Endothelial cell of umbilical vein (primary cell): ENCODE data around the gene CYFIP2. TPM values are rescaled to one million over a fixed set of nuclear protein-coding genes. Genes with fewer than 3 reads are reported as not detected.

Source experiments
- BruUV-seq: library from RNA; stranded (reverse); fragments of 400-500 nt; replicated peaks from 2 replicates; lab custom pipeline; 2021; lab: Mats Ljungman, UMichigan
- CTCF ChIA-PET: fragments of 300-600, 350-600 bp; sonication (Branson Sonifier 250); formaldehyde crosslinking; loops from one replicate; lab custom pipeline; 2021; ENCODE audit warnings: antibody characterized with exemption, inconsistent platforms; lab: Charles Lee
- POLR2A ChIA-PET: fragments of 300-600, 350-600 bp; sonication (Branson Sonifier 250); formaldehyde crosslinking; loops from one replicate; lab custom pipeline; 2021; ENCODE audit warnings: antibody characterized with exemption, inconsistent platforms; lab: Charles Lee
- DNase-seq: peaks from one replicate; pipeline ENCODE4 v3.0.0-alpha.2; 2011; ENCODE audit warnings: low read depth, low spot score
- FAIRE-seq: peaks from 2 replicates; lab custom pipeline; 2011; peaks lifted over from hg19 to GRCh38; lab: Jason Lieb, UNC
- H2AFZ ChIP-seq: 2 replicates; pipeline ENCODE4 v1.6.0; 2012; ENCODE audit warnings: low read depth, low read length, control low read depth, inconsistent platforms
- H3K27ac ChIP-seq: 2 replicates; pipeline ENCODE4 v1.5.1; 2011; ENCODE audit warnings: low read depth, mild to moderate bottlenecking, control low read depth, low read length, moderate library complexity; ENCODE audit not compliant: insufficient read depth
- H3K27me3 ChIP-seq, 2 experiments: 2 replicates each; pipeline versions ENCODE4 v1.6.0 to v1.6.1; 2011; ENCODE audit warnings: low read length in 2 of 2, mixed read lengths in 1 of 2; ENCODE audit not compliant: control insufficient read depth in 2 of 2, insufficient read depth in 2 of 2
- H3K36me3 ChIP-seq, 2 experiments: 2 replicates in 1 of 2; 3 replicates in 1 of 2; pipeline ENCODE4 v1.5.1; 2011; ENCODE audit warnings: low read length in 2 of 2, mild to moderate bottlenecking in 1 of 2, moderate library complexity in 1 of 2; ENCODE audit not compliant: control insufficient read depth in 2 of 2, insufficient read depth in 2 of 2; ENCODE audit errors: extremely low read depth in 1 of 2
- H3K4me1 ChIP-seq: 3 replicates; pipeline ENCODE4 v1.5.1; 2011; ENCODE audit warnings: mild to moderate bottlenecking, low read length; ENCODE audit not compliant: control insufficient read depth, insufficient read depth; ENCODE audit errors: extremely low read depth
- H3K4me2 ChIP-seq: 2 replicates; pipeline ENCODE4 v1.6.1; 2011; ENCODE audit warnings: low read length, control low read depth, mixed read lengths; ENCODE audit not compliant: insufficient read depth
- H3K4me3 ChIP-seq, 3 experiments: fragments of 200-600 bp in 1 of 3; sonication (generic), shearing (Covaris generic) in 1 of 3; replicated peaks in 1 of 3; 2 replicates each; pipeline ENCODE4 v1.5.1; 2011 to 2016; ENCODE audit warnings: control low read depth in 3 of 3, low read length in 3 of 3, mild to moderate bottlenecking in 2 of 3, inconsistent platforms in 1 of 3, low read depth in 1 of 3, moderate library complexity in 1 of 3; ENCODE audit not compliant: insufficient read depth in 1 of 3
- H3K79me2 ChIP-seq: 2 replicates; pipeline ENCODE4 v1.6.0; 2012; ENCODE audit warnings: low read length, inconsistent platforms; ENCODE audit not compliant: control insufficient read depth, insufficient read depth
- H3K9ac ChIP-seq: replicated peaks from 2 replicates; pipeline ENCODE3; 2011; ENCODE audit warnings: low read length, control low read depth; ENCODE audit not compliant: insufficient read depth; ENCODE audit errors: extremely low read depth
- H3K9me1 ChIP-seq: replicated peaks from 3 replicates; pipeline ENCODE4 v1.6.0; 2011; ENCODE audit warnings: mild to moderate bottlenecking, low read length; ENCODE audit not compliant: control insufficient read depth, insufficient read depth; ENCODE audit errors: extremely low read depth
- H3K9me3 ChIP-seq: replicated peaks from 2 replicates; pipeline ENCODE4 v1.5.1; 2012; ENCODE audit warnings: low read length, inconsistent platforms; ENCODE audit not compliant: control insufficient read depth, insufficient read depth
- H4K20me1 ChIP-seq: replicated peaks from 2 replicates; pipeline ENCODE3; 2011; ENCODE audit warnings: mild to moderate bottlenecking, low read length; ENCODE audit not compliant: control insufficient read depth, insufficient read depth; ENCODE audit errors: extremely low read depth
- EZH2 ChIP-seq: IDR thresholded peaks from 2 replicates; pipeline ENCODE4 v1.6.1; 2012; ENCODE audit warnings: borderline replicate concordance, low read depth, mild to moderate bottlenecking, moderate library complexity, low read length, inconsistent platforms; ENCODE audit not compliant: severe bottlenecking
- FOS ChIP-seq: IDR thresholded peaks from 2 replicates; pipeline ENCODE4 v1.6.1; 2011; ENCODE audit warnings: mild to moderate bottlenecking, low read length, moderate library complexity, borderline replicate concordance; ENCODE audit not compliant: insufficient read depth
- GATA2 ChIP-seq: IDR thresholded peaks from 2 replicates; pipeline ENCODE4 v1.7.0; 2011; ENCODE audit warnings: low read depth, mild to moderate bottlenecking, moderate library complexity, mixed read lengths, low read length; ENCODE audit not compliant: insufficient read length, insufficient read depth
- JUN ChIP-seq: IDR thresholded peaks from 2 replicates; pipeline ENCODE4 v1.6.1; 2011; ENCODE audit warnings: borderline replicate concordance, low read depth; ENCODE audit not compliant: insufficient read length, insufficient read depth
- MYC ChIP-seq: IDR thresholded peaks from one replicate; pipeline ENCODE4 v1.6.1; 2011; ENCODE audit warnings: mild to moderate bottlenecking, low read depth, low read length
- POLR2A ChIP-seq: IDR thresholded peaks from 2 replicates; pipeline ENCODE4 v1.6.1; 2012; ENCODE audit warnings: low read depth, mild to moderate bottlenecking, control low read depth, low read length
- POLR2AphosphoS5 ChIP-seq: IDR thresholded peaks from 2 replicates; pipeline ENCODE4 v1.6.1; 2012; ENCODE audit warnings: low read depth, mild to moderate bottlenecking, control low read depth, low read length, moderate library complexity; ENCODE audit not compliant: insufficient read depth
- dilution Hi-C: fragments of 300-500 bp; cut with MboI; formaldehyde crosslinking; loops from one replicate; pipeline ENCODE4 v1.15.0; 2019; ENCODE audit warnings: low sequenced_read_pairs; ENCODE audit not compliant: extremely low pct_ligation_motif_present
- intact Hi-C: fragments of 100-400 bp; cut with micrococcal nuclease; formaldehyde crosslinking; loops from one replicate; pipeline ENCODE4 v1.10.0; 2022
- polyA plus RNA-seq, 4 experiments: library from polyadenylated mRNA; depleted of rRNA in 3 of 4; stranded (reverse) in 3 of 4; unstranded in 1 of 4; fragments of >200 nt; gene quantifications; 2 replicates each; pipeline versions ENCODE4 v1.2.1 to v1.2.3, GENCODE V29; 2011 to 2012; ENCODE audit warnings: missing spikeins in 1 of 4
- total RNA-seq: library from RNA; stranded (reverse); gene quantifications from 2 replicates; pipeline ENCODE4 v1.2.3, GENCODE V29; 2021
- TF ChIP-seq, protein P1 (sequence below): IDR thresholded peaks from 2 replicates; pipeline ENCODE4 v1.6.1; 2011; ENCODE audit not compliant: insufficient read depth, insufficient read length
- TF ChIP-seq, protein P2 (sequence below), 2 donors: IDR thresholded peaks; 1 replicate in 1 of 2; 2 replicates in 1 of 2; pipeline ENCODE4 v1.5.1; 2011; ENCODE audit warnings: low read length in 2 of 2, mild to moderate bottlenecking in 2 of 2, moderate library complexity in 2 of 2, control low read depth in 1 of 2, inconsistent platforms in 1 of 2, low read depth in 1 of 2; ENCODE audit not compliant: insufficient read depth in 1 of 2; ENCODE audit errors: extremely low read depth in 1 of 2

The CYFIP2 gene
- total and polyA plus RNA-seq, 2 donors (not counting 3 experiments of a cell fraction or from before 2014, with no cell fraction given), result 9.2 to 22.4 TPM

DNA sequence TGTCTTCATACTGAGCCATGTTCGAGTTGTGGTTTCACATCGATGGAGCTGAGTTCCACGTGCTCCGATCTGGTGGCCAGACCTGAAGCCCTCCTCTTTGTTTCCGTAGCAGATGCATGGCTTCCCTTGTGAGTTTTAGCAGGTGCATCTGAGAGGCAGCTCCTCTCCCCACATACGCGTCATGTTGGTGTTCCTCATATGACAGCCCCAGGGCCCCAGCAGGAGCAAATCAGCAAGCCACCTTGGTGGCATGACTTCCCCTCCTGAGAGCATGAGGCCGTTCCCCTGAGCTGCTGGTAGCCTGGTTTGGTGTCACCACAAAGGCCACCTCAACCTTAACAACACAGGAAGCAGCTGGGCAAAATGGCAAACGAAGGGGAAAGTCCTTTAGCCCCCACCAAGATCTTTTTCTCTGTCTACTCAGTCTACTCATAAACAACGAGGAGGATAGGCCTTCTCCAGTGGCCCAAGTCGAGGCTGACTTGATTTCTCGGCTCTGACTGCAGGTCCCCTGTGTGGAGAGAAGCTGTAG lies 5.9 kb downstream of the CYFIP2 start:
- no peak overlapping the region for H3K27ac ChIP-seq
- intact Hi-C loops, result no loop called here
- no peak overlapping the region for H3K4me3 ChIP-seq
- dilution Hi-C loops, result no loop called here
- H3K9me1 ChIP-seq, result no peaks in the 10 kb centered on the region
- CTCF ChIA-PET, result interaction anchor here (1.1 kb wide), 1 partner anchor 18 kb away, joined by 3 read pairs; no protein-coding TSS in a partner anchor
- BruUV-seq, result no TSS peak
- FAIRE-seq, result no peak
- POLR2A ChIA-PET, result no interaction called here
- no peaks in the 10 kb centered on the region for H3K79me2 ChIP-seq
- TF ChIP-seq, protein P1, sequence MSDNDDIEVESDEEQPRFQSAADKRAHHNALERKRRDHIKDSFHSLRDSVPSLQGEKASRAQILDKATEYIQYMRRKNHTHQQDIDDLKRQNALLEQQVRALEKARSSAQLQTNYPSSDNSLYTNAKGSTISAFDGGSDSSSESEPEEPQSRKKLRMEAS, result no peak
- TF ChIP-seq, protein P2, sequence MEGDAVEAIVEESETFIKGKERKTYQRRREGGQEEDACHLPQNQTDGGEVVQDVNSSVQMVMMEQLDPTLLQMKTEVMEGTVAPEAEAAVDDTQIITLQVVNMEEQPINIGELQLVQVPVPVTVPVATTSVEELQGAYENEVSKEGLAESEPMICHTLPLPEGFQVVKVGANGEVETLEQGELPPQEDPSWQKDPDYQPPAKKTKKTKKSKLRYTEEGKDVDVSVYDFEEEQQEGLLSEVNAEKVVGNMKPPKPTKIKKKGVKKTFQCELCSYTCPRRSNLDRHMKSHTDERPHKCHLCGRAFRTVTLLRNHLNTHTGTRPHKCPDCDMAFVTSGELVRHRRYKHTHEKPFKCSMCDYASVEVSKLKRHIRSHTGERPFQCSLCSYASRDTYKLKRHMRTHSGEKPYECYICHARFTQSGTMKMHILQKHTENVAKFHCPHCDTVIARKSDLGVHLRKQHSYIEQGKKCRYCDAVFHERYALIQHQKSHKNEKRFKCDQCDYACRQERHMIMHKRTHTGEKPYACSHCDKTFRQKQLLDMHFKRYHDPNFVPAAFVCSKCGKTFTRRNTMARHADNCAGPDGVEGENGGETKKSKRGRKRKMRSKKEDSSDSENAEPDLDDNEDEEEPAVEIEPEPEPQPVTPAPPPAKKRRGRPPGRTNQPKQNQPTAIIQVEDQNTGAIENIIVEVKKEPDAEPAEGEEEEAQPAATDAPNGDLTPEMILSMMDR (IDR thresholded peaks at IDR 0.05; ENCODE audit: extremely low read depth in 1 of 2, insufficient read depth in 1 of 2, low read depth in 1 of 2, low read length in 2 of 2), result no peak
- no peak for TF ChIP-seq JUN
- TF ChIP-seq POLR2AphosphoS5, result no peak
- TF ChIP-seq EZH2, result no peak
- no peak for TF ChIP-seq FOS
- no peak for TF ChIP-seq GATA2
- TF ChIP-seq POLR2A, result no peak
- no peak for TF ChIP-seq MYC
- H3K27me3 ChIP-seq, result peaks cover 0 to 3% of the 10 kb centered on the region in 2 experiments
- H4K20me1 ChIP-seq, result no peaks in the 10 kb centered on the region
- DNase-seq, result no peak
- H2AFZ ChIP-seq, result no peak overlapping the region
- H3K36me3 ChIP-seq, result no peaks in the 10 kb centered on the region
- H3K4me2 ChIP-seq, result no peak overlapping the region
- no peaks in the 10 kb centered on the region for H3K9me3 ChIP-seq
- no peak overlapping the region for H3K9ac ChIP-seq
- no peaks in the 10 kb centered on the region for H3K4me1 ChIP-seq
